Measurements from ENCODE around the gene SSBP2. TPM values are rescaled to one million over a fixed set of nuclear protein-coding genes. Genes with fewer than 3 reads are reported as not detected.

The SSBP2 gene
- total RNA-seq, 1 experiment from 2014 or later, result 34.2 TPM

- no peak for DNase-seq (ENCODE audit: low read depth)
These were observed 356.8 kb downstream of the SSBP2 start, which contains the start of gene ACOT12 for GRCh38 chr5:81393783-81394718. Gene ACOT12 (minus strand): TSS chr5:81394134. CDS start chr5:81394114, 20 bp downstream.

DNA sequence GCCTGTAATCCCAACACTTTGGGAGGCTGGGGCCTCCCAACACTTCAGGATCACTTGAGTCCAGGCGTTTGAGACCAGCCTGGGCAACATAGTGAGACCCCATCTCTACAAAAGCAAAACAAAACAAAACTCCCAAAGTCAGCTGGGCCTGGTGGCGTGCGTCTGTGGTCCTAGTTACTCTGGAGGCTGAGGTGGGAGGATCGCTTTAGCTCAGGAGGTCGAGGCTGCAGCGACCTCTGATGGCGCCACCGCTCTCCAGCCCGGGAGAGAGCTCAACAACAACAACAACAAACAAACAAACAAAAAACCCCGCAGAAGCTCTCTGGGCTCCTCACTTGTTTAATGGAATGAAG, 357.5 kb downstream of the SSBP2 start:
- DNase-seq (ENCODE audit: low read depth), result no peak

GRCh38 chr5:81389025-81389424, 361.9 kb downstream of the SSBP2 start:
- DNase-seq (ENCODE audit: low read depth), result no peak

DNA sequence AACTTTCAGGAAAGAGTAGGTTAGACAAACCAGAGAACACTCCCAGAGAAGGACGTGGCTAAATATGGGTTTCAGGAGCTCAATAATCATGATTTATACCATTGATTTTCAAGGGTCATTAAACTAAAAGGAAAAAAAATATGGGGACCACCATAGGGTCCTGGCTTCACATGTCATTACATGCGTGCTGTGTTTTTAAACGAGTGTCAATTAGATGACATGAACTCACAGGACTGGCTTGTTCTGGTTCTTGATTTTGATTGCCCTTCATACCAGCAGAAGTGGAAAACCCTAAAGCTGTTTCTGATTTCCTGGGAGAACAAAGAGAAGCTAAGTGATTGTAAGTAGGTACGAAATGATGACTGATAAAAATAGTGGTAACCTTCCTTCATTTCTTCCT, 362.7 kb downstream of the SSBP2 start:
- no peak for DNase-seq (ENCODE audit: low read depth)

DNA sequence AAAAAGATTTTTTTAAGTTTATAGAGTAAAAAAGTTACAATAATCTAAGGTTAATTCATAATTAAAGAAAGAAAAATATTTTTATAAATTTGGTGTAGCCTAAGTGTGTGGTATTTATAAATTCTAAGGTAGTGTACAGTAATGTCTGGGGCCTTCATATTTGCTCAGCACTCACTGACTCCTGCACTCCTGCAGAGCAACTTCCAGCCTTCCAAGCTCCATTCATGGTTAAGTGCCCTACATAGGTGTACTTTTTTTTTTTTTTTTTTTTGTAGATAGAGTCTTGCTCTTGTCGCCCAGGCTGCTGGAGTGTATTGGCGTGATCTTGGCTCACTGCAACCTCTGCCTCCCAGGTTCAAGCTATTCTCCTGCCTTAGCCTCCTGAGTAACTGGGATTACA, 367.0 kb downstream of the SSBP2 start:
- DNase-seq (ENCODE audit: low read depth), result no peak

GRCh38 chr5:81371354-81371876, 379.5 kb downstream of the SSBP2 start:
- DNase-seq (ENCODE audit: low read depth), result no peak

- no peak for DNase-seq (ENCODE audit: low read depth)
These were observed 380.0 kb downstream of the SSBP2 start for GRCh38 chr5:81370912-81371311.

- DNase-seq (ENCODE audit: low read depth), result no peak
These were observed 385.4 kb downstream of the SSBP2 start for GRCh38 chr5:81365541-81365940.

DNA sequence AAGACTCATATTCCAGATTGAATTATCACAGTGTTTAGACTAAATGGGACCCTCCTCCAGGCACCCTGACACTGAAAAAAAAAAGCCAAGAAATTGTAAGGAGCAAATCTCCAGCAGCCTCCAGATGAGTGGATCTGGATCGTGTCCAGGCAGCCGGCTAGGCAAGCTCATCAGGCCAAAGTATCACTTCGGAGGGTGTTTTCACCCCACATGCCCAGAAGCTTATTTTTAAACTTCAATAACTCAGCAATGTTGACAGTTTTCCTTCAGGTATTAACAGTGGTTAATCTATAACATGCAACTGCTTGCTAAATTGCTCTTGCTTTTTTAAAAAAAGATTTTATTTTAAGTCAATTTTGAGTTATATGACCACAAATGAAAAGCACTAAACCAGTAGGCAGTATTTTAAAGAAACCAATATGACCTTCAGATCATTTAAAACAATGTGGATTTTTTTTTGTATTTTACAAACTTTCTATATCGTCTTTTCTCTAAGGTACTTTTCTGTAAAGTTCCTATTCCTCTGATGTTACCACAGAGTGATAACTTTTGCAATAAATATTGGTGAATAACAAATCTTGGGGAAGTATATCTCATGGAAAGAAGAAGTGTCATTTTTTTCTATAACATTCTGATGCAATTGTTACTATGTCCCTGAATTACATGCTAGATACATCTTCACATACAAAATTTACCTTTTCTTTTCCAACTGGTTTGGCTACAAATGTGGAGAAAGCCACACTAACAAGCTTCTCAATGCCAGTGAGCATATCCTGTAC, 387.6 kb downstream of the SSBP2 start:
- no peak for DNase-seq (ENCODE audit: low read depth)

Other genes with a start within 250 kb of the SSBP2 start
- gene ATG10, start 220.9 kb upstream of the SSBP2 start, total RNA-seq (2014; rRNA removed; shearing (Covaris generic)), result 7.0 and 7.2 TPM in 2 replicates

Data from M059J (cell line).